H1 (cell line): ENCODE data around the gene INPP5K. TPM values are rescaled to one million over a fixed set of nuclear protein-coding genes. Genes with fewer than 3 reads are reported as not detected.

Source experiments
- CTCF ChIA-PET: fragments of 300-600 bp; sonication (Branson Sonifier 250); formaldehyde crosslinking; loops from one replicate; lab custom pipeline; 2021; ENCODE audit not compliant: partially characterized antibody; lab: Charles Lee
- POLR2A ChIA-PET: fragments of 300-600 bp; sonication (Branson Sonifier 250); formaldehyde crosslinking; loops from one replicate; lab custom pipeline; 2021; ENCODE audit warnings: inconsistent platforms; ENCODE audit not compliant: partially characterized antibody; lab: Charles Lee
- DNase-seq, 2 experiments: peaks; one replicate each; pipeline versions ENCODE4 v3.0.0 to v3.0.0-alpha.2; 2010 to 2022; ENCODE audit warnings: low spot score in 2 of 2, low read depth in 1 of 2, mixed read lengths in 1 of 2
- FAIRE-seq: peaks from 2 replicates; lab custom pipeline; 2011; peaks lifted over from hg19 to GRCh38; lab: Jason Lieb, UNC
- H2AFZ ChIP-seq: 2 replicates; pipeline ENCODE4 v1.8.1; 2012; ENCODE audit warnings: low read length, inconsistent platforms
- H2AK5ac ChIP-seq: 2 replicates; pipeline ENCODE4 v1.6.1; 2013; ENCODE audit warnings: low read depth, low read length
- H2BK120ac ChIP-seq: replicated peaks from 2 replicates; pipeline ENCODE3; 2013; ENCODE audit warnings: low read depth, low read length, inconsistent platforms
- H2BK12ac ChIP-seq: 2 replicates; pipeline ENCODE4 v1.6.1; 2013; ENCODE audit warnings: low read depth, low read length
- H2BK15ac ChIP-seq: 2 replicates; pipeline ENCODE4 v1.6.1; 2013; ENCODE audit warnings: low read length
- H2BK20ac ChIP-seq: 2 replicates; pipeline ENCODE4 v1.6.1; 2013; ENCODE audit warnings: low read length
- H2BK5ac ChIP-seq: 2 replicates; pipeline ENCODE4 v1.6.1; 2013; ENCODE audit warnings: low read depth, low read length
- H3K14ac ChIP-seq: 2 replicates; pipeline ENCODE4 v1.6.1; 2013; ENCODE audit warnings: inconsistent platforms; ENCODE audit not compliant: insufficient read length
- H3K18ac ChIP-seq: 2 replicates; pipeline ENCODE4 v1.6.1; 2013; ENCODE audit warnings: low read length; ENCODE audit errors: extremely low read depth
- H3K23ac ChIP-seq: 2 replicates; pipeline ENCODE4 v1.6.1; 2013; ENCODE audit warnings: inconsistent platforms; ENCODE audit not compliant: insufficient read length
- H3K23me2 ChIP-seq: 2 replicates; pipeline ENCODE4 v1.6.1; 2013; ENCODE audit warnings: low read depth, low read length
- H3K27ac ChIP-seq: 2 replicates; pipeline ENCODE4 v1.6.1; 2011; ENCODE audit warnings: low read depth, low read length, inconsistent platforms
- H3K27me3 ChIP-seq, 4 experiments: replicated peaks in 1 of 4; 1 replicate in 1 of 4; 2 replicates in 3 of 4; pipeline versions ENCODE4 v1.6.1 to v1.8.1; 2011 to 2013; ENCODE audit warnings: low read length in 3 of 4, mild to moderate bottlenecking in 3 of 4, inconsistent platforms in 2 of 4, mixed read lengths in 2 of 4, moderate library complexity in 1 of 4; ENCODE audit not compliant: control insufficient read depth in 3 of 4, insufficient read depth in 3 of 4; ENCODE audit errors: extremely low read depth in 1 of 4
- H3K36me3 ChIP-seq, 4 experiments: 2 replicates each; pipeline versions ENCODE4 v1.6.1 to v1.8.1; 2011 to 2013; ENCODE audit warnings: mild to moderate bottlenecking in 4 of 4, low read length in 3 of 4, moderate library complexity in 2 of 4, control low read depth in 1 of 4, inconsistent platforms in 1 of 4; ENCODE audit not compliant: insufficient read depth in 4 of 4, control insufficient read depth in 2 of 4
- H3K4ac ChIP-seq: replicated peaks from 2 replicates; pipeline ENCODE3; 2013; ENCODE audit warnings: low read length, low read depth, mixed read lengths, inconsistent platforms; ENCODE audit not compliant: insufficient read length
- H3K4me1 ChIP-seq, 4 experiments: replicated peaks in 1 of 4; 1 replicate in 1 of 4; 2 replicates in 3 of 4; pipeline versions ENCODE4 v1.6.1 to v1.8.1; 2011 to 2013; ENCODE audit warnings: low read length in 3 of 4, inconsistent platforms in 2 of 4, mixed read lengths in 1 of 4; ENCODE audit not compliant: insufficient read depth in 4 of 4, control insufficient read depth in 3 of 4
- H3K4me2 ChIP-seq, 2 experiments: 2 replicates each; pipeline versions ENCODE4 v1.6.1 to v1.8.1; 2011 to 2013; ENCODE audit warnings: low read depth in 2 of 2, low read length in 2 of 2, control low read depth in 1 of 2, inconsistent platforms in 1 of 2, mild to moderate bottlenecking in 1 of 2; ENCODE audit not compliant: insufficient read depth in 1 of 2
- H3K4me3 ChIP-seq, 4 experiments: fragments of 200-600, 300-600 bp in 1 of 4; sonication (generic), shearing (Covaris generic), sonication (Bioruptor Twin) in 1 of 4; 2 replicates each; pipeline versions ENCODE4 v1.5.1 to v1.8.1; 2011 to 2016; ENCODE audit warnings: low read length in 4 of 4, low read depth in 3 of 4, control low read depth in 2 of 4, inconsistent platforms in 2 of 4, mild to moderate bottlenecking in 2 of 4, mixed read lengths in 1 of 4, moderate library complexity in 1 of 4; ENCODE audit not compliant: insufficient read depth in 2 of 4; ENCODE audit errors: extremely low read depth in 1 of 4
- H3K56ac ChIP-seq: replicated peaks from 2 replicates; pipeline ENCODE3; 2013; ENCODE audit warnings: low read depth, mild to moderate bottlenecking, mixed read lengths, low read length, inconsistent platforms; ENCODE audit not compliant: insufficient read length
- H3K79me1 ChIP-seq: 2 replicates; pipeline ENCODE4 v1.6.1; 2013; ENCODE audit warnings: low read depth, low read length, control low read depth
- H3K79me2 ChIP-seq, 2 experiments: 2 replicates each; pipeline versions ENCODE4 v1.6.1 to v1.8.1; 2012 to 2013; ENCODE audit warnings: low read length in 2 of 2, mild to moderate bottlenecking in 2 of 2, inconsistent platforms in 1 of 2; ENCODE audit not compliant: insufficient read depth in 2 of 2, control insufficient read depth in 1 of 2
- H3K9ac ChIP-seq, 4 experiments: replicated peaks in 1 of 4; 1 replicate in 1 of 4; 2 replicates in 3 of 4; pipeline versions ENCODE4 v1.6.1 to v1.8.1; 2011 to 2013; ENCODE audit warnings: low read depth in 3 of 4, low read length in 3 of 4, control low read depth in 2 of 4, mild to moderate bottlenecking in 2 of 4, moderate library complexity in 2 of 4, inconsistent platforms in 1 of 4; ENCODE audit errors: extremely low read depth in 1 of 4
- H3K9me3 ChIP-seq, 2 experiments: 2 replicates each; pipeline versions ENCODE4 v1.6.1 to v1.8.1; 2012 to 2013; ENCODE audit warnings: mild to moderate bottlenecking in 2 of 2, moderate library complexity in 2 of 2, control low read depth in 1 of 2, inconsistent platforms in 1 of 2, low read depth in 1 of 2, low read length in 1 of 2, mixed read lengths in 1 of 2; ENCODE audit not compliant: insufficient read depth in 2 of 2
- H4K20me1 ChIP-seq, 2 experiments: replicated peaks in 1 of 2; 2 replicates each; pipeline versions ENCODE3 to v1.8.1; 2011 to 2013; ENCODE audit warnings: inconsistent platforms in 2 of 2, low read length in 2 of 2, mild to moderate bottlenecking in 1 of 2; ENCODE audit not compliant: insufficient read depth in 2 of 2, control insufficient read depth in 1 of 2
- H4K5ac ChIP-seq: 2 replicates; pipeline ENCODE4 v1.6.1; 2013; ENCODE audit warnings: low read length, low read depth, mixed read lengths, inconsistent platforms; ENCODE audit not compliant: insufficient read length
- H4K8ac ChIP-seq: 2 replicates; pipeline ENCODE4 v1.8.0; 2013; ENCODE audit warnings: mild to moderate bottlenecking, moderate library complexity, low read length, inconsistent platforms; ENCODE audit not compliant: insufficient read depth; ENCODE audit errors: extremely low read depth
- H4K91ac ChIP-seq: replicated peaks from 2 replicates; pipeline ENCODE3; 2013; ENCODE audit warnings: low read length, mixed read lengths, inconsistent platforms; ENCODE audit not compliant: insufficient read length
- BACH1 ChIP-seq: IDR thresholded peaks from 2 replicates; pipeline ENCODE4 v1.6.1; 2012; ENCODE audit warnings: low read length, improper control_type of control experiment
- CTCF ChIP-seq, 3 experiments: IDR thresholded peaks; 1 replicate in 2 of 3; 2 replicates in 1 of 3; pipeline versions ENCODE4 v1.5.1 to v1.6.1; 2011; ENCODE audit warnings: low read length in 3 of 3, mild to moderate bottlenecking in 3 of 3, inconsistent platforms in 2 of 3, low read depth in 1 of 3, moderate library complexity in 1 of 3; ENCODE audit not compliant: insufficient read depth in 1 of 3; ENCODE audit errors: control extremely low read depth in 1 of 3
- GABPA ChIP-seq: IDR thresholded peaks from 2 replicates; pipeline ENCODE4 v1.6.1; 2011; ENCODE audit warnings: mild to moderate bottlenecking, low read length, moderate library complexity, borderline replicate concordance; ENCODE audit not compliant: insufficient read depth
- GTF2F1 ChIP-seq: IDR thresholded peaks from 2 replicates; pipeline ENCODE4 v1.6.1; 2012; ENCODE audit warnings: low read depth, low read length, improper control_type of control experiment, borderline replicate concordance
- MAX ChIP-seq: IDR thresholded peaks from 2 replicates; pipeline ENCODE4 v1.6.1; 2012; ENCODE audit warnings: inconsistent platforms
- POLR2AphosphoS5 ChIP-seq: IDR thresholded peaks from 2 replicates; pipeline ENCODE4 v1.6.1; 2011; ENCODE audit warnings: low read depth, low read length
- RFX5 ChIP-seq: IDR thresholded peaks from 2 replicates; pipeline ENCODE4 v1.6.1; 2011; ENCODE audit warnings: low read depth, low read length, improper control_type of control experiment, borderline replicate concordance
- SIN3A ChIP-seq, 2 experiments: IDR thresholded peaks in 1 of 2; conservative IDR thresholded peaks in 1 of 2; 2 replicates each; pipeline ENCODE4 v1.6.1; 2011 to 2012; ENCODE audit warnings: low read length in 2 of 2, improper control_type of control experiment in 1 of 2, low read depth in 1 of 2, mild to moderate bottlenecking in 1 of 2
- SP1 ChIP-seq: IDR thresholded peaks from 2 replicates; pipeline ENCODE4 v1.6.1; 2011; ENCODE audit warnings: low read depth, low read length
- WGBS, 2 experiments: shearing (Covaris generic) in 1 of 2; methylation state at CpG; one replicate each; pipeline versions ENCODE4 v1.1.6 to v1.1.7; 2013 to 2015; ENCODE audit warnings: low lambda C conversion rate in 2 of 2, mixed read lengths in 2 of 2, inconsistent platforms in 1 of 2, low coverage in 1 of 2, missing lambda C conversion rate in 1 of 2; ENCODE audit not compliant: insufficient replicate concordance in 2 of 2, insufficient coverage in 1 of 2, insufficient read length in 1 of 2; ENCODE audit errors: extremely low coverage in 1 of 2, missing lambda C conversion rate in 1 of 2; 5-methylcytosine and 5-hydroxymethylcytosine counted together
- polyA plus RNA-seq, 7 experiments: library from polyadenylated mRNA; depleted of rRNA in 3 of 7; stranded (reverse) in 5 of 7; unstranded in 2 of 7; fragments of >200 nt in 5 of 7; fragments of 200-250 nt in 2 of 7; gene quantifications; 1 replicate in 5 of 7; 2 replicates in 1 of 7; 4 replicates in 1 of 7; pipeline versions ENCODE4 v1.2.1 to v1.2.3, GENCODE V29; 2011 to 2013; ENCODE audit warnings: missing spikeins in 2 of 7, mixed read lengths in 2 of 7
- total RNA-seq: library from RNA; stranded (reverse); fragmentation: NEBNext Ultra II Directional; extraction: Animal tissue kit (Norgen Biotek cat#: 25700); gene quantifications from 2 replicates; pipeline ENCODE4 v1.2.1, GENCODE V29; 2021

The INPP5K gene
- total and polyA plus RNA-seq, 2 of the 8 experiments (the other 6 are each of a cell fraction or from before 2014, with no cell fraction given) = 21.0 to 24.1 TPM

GRCh38 chr17:1455291-1455796 is 61.1 kb downstream of the INPP5K start:
- H3K23me2 ChIP-seq = peaks cover 9% of the 10 kb centered on the region
- peaks cover 0 to 8% of the 10 kb centered on the region in 2 experiments for H4K20me1 ChIP-seq
- ChIA-PET POLR2A (interaction anchor here (0.6 to 3.5 kb wide), 17 partner anchors 8 to 202 kb away, joined by 3 to 13 read pairs (median 4); partner anchors contain the start of genes MYO1C and YWHAE), CTCF (interaction anchor here (1.5 to 3.4 kb wide), 3 partner anchors 34 to 90 kb away, joined by 3 to 15 read pairs (median 3); no protein-coding TSS in a partner anchor)
- H3K18ac ChIP-seq = peak overlapping the region; percentile 60
- H3K4ac ChIP-seq = no peak overlapping the region
- peak overlapping the region; percentile 84 for H3K27ac ChIP-seq
- H3K27me3 ChIP-seq = no peaks in the 10 kb centered on the region
- H3K79me2 ChIP-seq = peaks cover 46 to 55% of the 10 kb centered on the region in 2 experiments
- WGBS, 2 experiments = 3% methylated on average over 22 of the region's 31 CpGs; no CpG with 5 or more reads in 1 of the 2 experiments
- no peak overlapping the region for H2BK20ac ChIP-seq
- H3K9ac ChIP-seq = peak overlapping the region; percentile 63 to 99 (median 96)
- H2AK5ac ChIP-seq = no peak overlapping the region
- peaks cover 0 to 6% (median 3%) of the 10 kb centered on the region in 4 experiments; a peak in 3 of 7 replicates for H3K4me1 ChIP-seq
- H3K9me3 ChIP-seq = no peaks in the 10 kb centered on the region
- H4K91ac ChIP-seq = peak overlapping the region; percentile 81
- DNase-seq (peak in 1 of 2 experiments; percentile 59), FAIRE-seq (no peak)
- no peak overlapping the region for H3K23ac ChIP-seq
- H2AFZ ChIP-seq = no peak overlapping the region
- H2BK15ac ChIP-seq = no peak overlapping the region
- peak overlapping the region; percentile 88 for H4K5ac ChIP-seq
- H3K79me1 ChIP-seq = no peaks in the 10 kb centered on the region; the same call in 1 of the 2 replicates
- H4K8ac ChIP-seq = peak overlapping the region; percentile 93; the same call in 1 of the 2 replicates
- no peak overlapping the region for H2BK120ac ChIP-seq
- peak overlapping the region; percentile 86 to 94 for H3K4me2 ChIP-seq
- no peak overlapping the region for H3K14ac ChIP-seq
- H2BK5ac ChIP-seq = peak overlapping the region; percentile 85; the same call in 1 of the 2 replicates
- peak overlapping the region; percentile 82 for H3K56ac ChIP-seq
- H3K4me3 ChIP-seq = peak overlapping the region; percentile 75 to 92 (median 88)
- 0 out of 8 replicates have a peak, but pooled peaks cover 0 to 4% (median 0%) of the 10 kb centered on the region in 4 experiments for H3K36me3 ChIP-seq
- peak overlapping the region; percentile 23; the same call in 1 of the 2 replicates for H2BK12ac ChIP-seq
- TF ChIP-seq GABPA (no peak), BACH1 (no peak), CTCF (IDR thresholded peaks at IDR 0.05; ENCODE audit: control extremely low read depth in 1 of 3, insufficient read depth in 1 of 3, low read depth in 1 of 3, low read length in 3 of 3) (peak; percentile 54 to 70 (median 64)), MAX (peak; percentile 12; the same call in 1 of the 2 replicates), SP1 (no peak), POLR2AphosphoS5 (peak; percentile 35), GTF2F1 (no peak), RFX5 (no peak), SIN3A (conservative IDR thresholded peaks at IDR 0.05 in 1 of 2, IDR thresholded peaks at IDR 0.05 in 1 of 2; ENCODE audit: low read depth in 1 of 2, low read length in 2 of 2) (0 out of 4 replicates have a peak, but pooled peaks of 1 of the 2 experiments have one; percentile 8)
